Limb (tissue), 2 donors: ENCODE results near the gene TFF1.

Experiments
- DNase-seq, 2 donors: peaks; one replicate each; pipeline ENCODE4 v3.0.0-alpha.2; 2016; ENCODE audit errors: extremely low spot score in 2 of 2

The TFF1 gene

GRCh38 chr21:42343963-42344510, 22.3 kb downstream of the TFF1 start:
- peak in 1 of 2 donors; percentile 4 for DNase-seq

GRCh38 chr21:42343556-42343955, 22.8 kb downstream of the TFF1 start:
- peak in 1 of 2 donors; percentile 9 for DNase-seq

DNA sequence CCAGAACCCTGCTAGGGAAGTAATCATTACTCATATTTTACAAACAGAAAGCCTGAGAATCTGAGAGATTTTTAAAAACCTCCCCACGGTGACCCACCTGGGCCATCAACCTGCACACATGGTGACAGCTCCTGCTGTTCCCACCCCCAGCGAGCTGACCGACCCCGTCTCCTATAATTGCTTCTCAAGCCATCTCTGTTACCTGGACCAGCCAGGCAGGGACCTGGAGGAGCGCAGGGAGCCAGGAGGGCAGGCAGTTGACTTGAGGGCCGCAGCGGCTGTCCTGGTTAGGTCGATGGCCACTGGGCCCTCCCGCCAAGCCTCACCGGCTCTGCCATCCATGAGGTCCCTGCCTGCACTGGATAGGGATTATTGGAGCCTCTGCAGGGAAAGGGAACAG, 23.2 kb downstream of the TFF1 start:
- peak in 1 of 2 donors; percentile 11 for DNase-seq

DNA sequence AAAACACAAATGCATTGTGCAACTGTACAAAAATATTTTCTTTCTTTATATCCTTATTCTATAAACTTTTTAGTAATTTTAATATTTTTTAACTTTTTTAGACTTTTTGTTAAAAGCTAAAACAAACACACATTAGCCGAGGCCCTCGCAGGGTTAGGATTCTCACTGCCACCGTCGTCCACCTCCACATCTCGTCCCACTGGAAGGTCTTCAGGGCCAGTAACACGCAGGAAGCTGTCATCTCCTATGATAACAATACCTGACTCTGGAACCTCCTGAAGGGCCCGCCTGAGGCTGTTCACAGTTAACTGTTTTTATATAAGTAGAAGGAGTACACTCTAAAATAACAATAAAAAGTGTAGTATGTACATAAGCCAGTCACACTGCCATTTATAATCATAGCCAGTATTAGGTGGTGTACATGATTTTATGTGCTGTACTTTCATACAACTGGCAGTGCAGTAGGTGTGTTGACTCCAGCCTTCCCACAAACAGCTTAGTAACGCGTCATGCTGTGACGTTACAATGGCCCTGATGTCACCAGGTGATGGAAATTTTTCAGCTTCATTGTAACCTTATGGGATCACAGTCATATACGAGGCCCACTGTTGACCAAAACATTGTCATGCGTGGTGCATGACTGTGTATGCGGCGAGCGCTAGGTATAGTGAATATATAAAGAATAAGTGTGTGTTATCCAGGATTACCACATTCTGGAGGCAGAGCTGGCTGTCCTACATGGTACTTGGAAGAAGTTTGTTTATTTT, 24.4 kb downstream of the TFF1 start:
- DNase-seq: peak in 1 of 2 donors; percentile 4

- DNase-seq: no peak
Observed at GRCh38 chr21:42340187-42341050, 25.9 kb downstream of the TFF1 start.

GRCh38 chr21:42338729-42339715, 27.3 kb downstream of the TFF1 start:
- DNase-seq: no peak

GRCh38 chr21:42337830-42338728, 28.3 kb downstream of the TFF1 start:
- peak; percentile 11 to 76 for DNase-seq

- no peak for DNase-seq
Observed at GRCh38 chr21:42337276-42337675, 29.1 kb downstream of the TFF1 start.

DNA sequence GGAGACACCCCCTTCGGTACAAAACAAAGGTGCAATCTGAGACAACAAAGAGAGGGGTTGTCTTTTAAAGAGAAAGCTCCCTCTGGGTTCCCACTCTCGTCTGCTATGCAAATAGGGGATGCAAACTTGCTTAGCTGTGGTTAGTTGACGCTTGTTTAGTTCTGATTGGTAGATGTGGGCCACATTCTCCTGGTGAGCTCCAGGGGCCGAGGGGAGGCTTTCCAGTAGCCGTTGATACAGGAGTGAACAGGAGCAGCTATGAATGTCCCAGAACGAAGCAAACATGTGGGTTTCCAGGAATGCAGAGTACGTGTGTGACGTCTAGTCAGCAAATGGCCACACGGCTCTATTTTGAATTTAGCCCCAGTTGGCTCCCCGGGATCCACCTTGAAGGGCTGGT, 30.3 kb downstream of the TFF1 start:
- DNase-seq: peak in 1 of 2 donors; percentile 7

DNA sequence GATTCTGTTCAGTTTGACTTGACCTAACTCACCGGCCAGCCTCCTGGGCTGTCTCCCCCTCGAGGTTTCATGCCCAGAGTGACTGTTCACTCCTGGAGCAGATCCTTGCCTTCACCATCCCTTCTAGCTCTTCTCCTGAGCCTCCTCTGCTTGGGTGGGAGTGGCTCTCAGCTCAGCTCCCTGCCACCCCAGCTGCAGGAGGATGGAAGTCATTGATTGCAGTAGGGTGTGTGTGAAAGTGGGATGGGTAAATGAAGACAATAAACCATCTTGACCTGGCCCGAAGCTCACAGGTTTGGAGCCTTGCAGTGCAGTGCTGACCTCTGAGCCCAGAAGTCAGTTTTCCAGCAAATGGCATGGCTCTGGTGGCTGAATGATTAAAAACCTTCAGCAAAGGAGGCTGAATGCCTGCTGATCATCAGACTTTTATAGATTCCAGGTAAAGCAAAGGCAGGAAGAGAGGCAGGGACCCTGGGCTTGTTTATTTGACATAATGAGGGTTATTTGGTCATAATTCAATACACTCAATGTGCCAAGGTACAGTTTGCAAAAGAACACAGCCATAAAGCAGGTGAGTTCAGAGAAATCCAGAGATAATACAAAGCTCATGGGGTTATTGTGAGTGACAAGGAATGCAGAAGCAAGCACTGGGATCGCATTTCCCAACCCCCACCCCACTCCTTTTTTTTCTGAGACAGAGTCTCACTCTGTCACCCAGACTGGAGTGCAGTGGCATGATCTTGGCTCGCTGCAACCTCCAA, 33.6 kb downstream of the TFF1 start:
- no peak for DNase-seq

GRCh38 chr21:42331660-42332059, 34.7 kb downstream of the TFF1 start:
- no peak for DNase-seq

- no peak for DNase-seq
Observed at GRCh38 chr21:42330380-42331371, 35.7 kb downstream of the TFF1 start.

GRCh38 chr21:42324896-42325295, 41.4 kb downstream of the TFF1 start:
- no peak for DNase-seq

DNA sequence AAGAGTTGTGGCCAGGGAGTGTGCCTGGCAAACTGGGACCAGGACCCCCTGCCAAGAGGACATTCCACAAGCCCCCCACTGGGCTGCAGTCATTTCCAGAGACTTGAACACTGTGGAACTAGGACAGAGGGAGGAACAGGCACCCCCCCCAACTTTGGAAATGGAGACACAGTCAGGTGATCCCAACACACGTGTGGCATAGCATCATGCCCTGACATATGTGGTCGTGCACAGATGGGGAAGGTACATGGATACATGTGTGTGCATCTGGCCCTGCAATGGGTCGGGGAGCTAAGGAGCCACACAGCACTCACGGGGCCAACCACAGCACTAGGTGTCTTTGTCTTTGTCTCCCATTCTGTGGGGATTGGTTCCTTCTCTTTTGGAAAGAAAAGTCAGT, 44.5 kb downstream of the TFF1 start:
- no peak for DNase-seq

- no peak for DNase-seq
Observed at GRCh38 chr21:42321231-42321630, 45.1 kb downstream of the TFF1 start.

DNA sequence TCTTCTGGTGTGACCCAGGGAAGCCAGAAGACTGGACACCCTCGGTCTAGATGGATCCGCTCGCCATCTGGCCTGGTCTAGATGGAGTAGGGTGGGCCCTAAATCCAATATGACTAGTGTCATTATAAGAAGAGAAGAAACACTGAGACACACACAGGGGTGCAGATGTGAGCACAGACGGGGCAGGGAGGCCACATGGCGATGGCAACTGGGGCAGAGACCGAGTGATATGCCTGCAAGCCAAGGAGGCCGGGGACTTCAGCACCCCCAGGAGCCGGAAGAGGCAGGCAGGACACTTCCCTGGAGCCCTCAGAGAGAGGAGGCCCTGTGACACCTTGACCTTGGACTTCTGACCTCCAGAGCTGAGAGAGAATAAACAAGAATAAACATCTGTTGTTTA, 45.5 kb downstream of the TFF1 start:
- DNase-seq: no peak

DNA sequence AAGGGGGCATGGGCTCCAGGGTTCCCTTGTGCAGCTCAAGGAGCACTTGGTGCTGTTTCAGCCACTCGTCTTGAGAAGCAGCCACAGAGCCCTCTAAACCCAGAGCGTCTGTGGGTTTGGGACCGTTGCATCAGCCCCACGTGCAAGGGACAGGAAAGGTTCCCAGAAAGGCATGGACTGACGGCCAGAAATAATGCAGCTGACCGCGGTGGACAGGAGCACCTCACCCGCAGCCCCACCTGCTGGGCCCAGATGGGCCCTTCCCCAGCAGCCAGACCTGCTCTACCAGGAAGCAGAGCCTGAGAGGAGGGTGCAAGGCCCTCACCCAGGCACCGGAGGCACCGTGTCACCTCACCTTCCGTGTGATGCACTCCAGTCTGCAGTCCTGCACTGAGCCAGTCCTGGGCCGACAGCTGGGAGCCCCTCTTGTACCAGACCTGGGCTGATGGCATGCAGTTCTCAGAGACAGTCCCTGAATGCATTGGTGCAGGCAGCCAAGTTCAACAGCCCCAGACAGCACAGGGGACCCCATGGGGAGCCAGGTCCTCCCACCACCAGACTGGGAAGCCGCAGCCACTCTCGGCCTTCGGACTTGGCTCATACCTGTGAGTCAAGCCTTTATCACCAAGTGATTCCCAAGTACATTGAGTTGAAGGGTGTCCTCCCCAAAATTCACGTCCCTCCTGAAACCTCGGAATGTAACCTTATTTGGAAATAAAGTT, 46.3 kb downstream of the TFF1 start:
- DNase-seq: no peak
